Activated naive CD8-positive, alpha-beta T cell treated with anti-CD3 and anti-CD28 coated beads, Interleukin-2, amount 10 ng/mL, durations not matched to agents 7 days and 5 days (primary cell): ENCODE results near the gene COX10. TPM values are rescaled to one million over a fixed set of nuclear protein-coding genes. Genes with fewer than 3 reads are reported as not detected.

ENCODE experiments used
- ATAC-seq: fragments of 150-1000 bp; cut with Tn5 transposase; one replicate; pipeline ENCODE4 v1.10.0; 2021; ENCODE audit warnings: low read depth, moderate library complexity
- POLR2A ChIA-PET: fragments of 350-600 bp; sonication (Branson Sonifier 250); formaldehyde crosslinking; loops from one replicate; lab custom pipeline; 2021; ENCODE audit warnings: antibody characterized with exemption; lab: Charles Lee
- DNase-seq: peaks from one replicate; pipeline ENCODE4 v3.0.0; 2021
- H3K27ac Mint-ChIP-seq: one replicate; pipeline ENCODE4 v1.8.0; 2022; ENCODE audit warnings: mild to moderate bottlenecking, mixed read lengths
- H3K27me3 Mint-ChIP-seq: one replicate; pipeline ENCODE4 v1.8.0; 2022; ENCODE audit warnings: mild to moderate bottlenecking, moderate library complexity, mixed read lengths
- H3K36me3 Mint-ChIP-seq: one replicate; pipeline ENCODE4 v1.8.0; 2021; ENCODE audit warnings: mild to moderate bottlenecking, mixed read lengths
- H3K4me1 Mint-ChIP-seq: one replicate; pipeline ENCODE4 v1.8.0; 2021; ENCODE audit warnings: mixed read lengths
- H3K4me3 Mint-ChIP-seq: one replicate; pipeline ENCODE4 v1.8.0; 2022; ENCODE audit warnings: mild to moderate bottlenecking, moderate library complexity, mixed read lengths
- H3K9me3 Mint-ChIP-seq: one replicate; pipeline ENCODE4 v1.8.0; 2021; ENCODE audit warnings: mixed read lengths
- total RNA-seq, 2 experiments: library from RNA; stranded (reverse); gene quantifications; one replicate each; pipeline ENCODE4 v1.2.3, GENCODE V29; 2021

COX10 gene
- total RNA-seq, 2 experiments from 2014 or later: 17.1 to 19.8 TPM

DNA sequence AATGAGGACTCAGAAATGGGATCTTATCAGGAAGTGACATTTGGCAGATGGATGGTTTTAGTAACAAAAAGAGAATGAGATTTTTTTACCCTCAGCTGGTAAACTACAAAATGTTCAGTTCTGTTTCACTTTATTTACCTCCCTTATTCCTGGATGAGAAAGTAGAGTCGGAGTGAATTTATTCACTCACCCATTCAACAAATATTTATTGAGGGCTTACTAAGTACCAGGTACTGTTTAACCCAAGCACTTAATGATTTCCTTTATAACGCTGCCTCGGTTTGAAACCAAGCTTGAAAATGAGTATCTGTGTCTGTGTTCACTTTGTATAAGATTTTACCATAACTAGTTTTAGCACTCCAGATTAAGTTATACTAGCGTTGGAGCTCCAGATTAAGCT is 129.3 kb downstream of the COX10 start:
- Mint-ChIP-seq H3K4me1 (peaks cover 84% of the 10 kb centered on the region), H3K36me3 (peaks cover 27% of the 10 kb centered on the region), H3K27me3 (no peaks in the 10 kb centered on the region), H3K27ac (peak overlapping the region; percentile 91), H3K4me3 (peak overlapping the region; percentile 71), H3K9me3 (no peaks in the 10 kb centered on the region)
- no peak for ATAC-seq
- POLR2A ChIA-PET: interaction anchor here (1.4 to 5.3 kb wide), 2 partner anchors 99 to 103 kb away, joined by 4 to 44 read pairs; partner anchors contain the start of gene HS3ST3B1
- DNase-seq: no peak

DNA sequence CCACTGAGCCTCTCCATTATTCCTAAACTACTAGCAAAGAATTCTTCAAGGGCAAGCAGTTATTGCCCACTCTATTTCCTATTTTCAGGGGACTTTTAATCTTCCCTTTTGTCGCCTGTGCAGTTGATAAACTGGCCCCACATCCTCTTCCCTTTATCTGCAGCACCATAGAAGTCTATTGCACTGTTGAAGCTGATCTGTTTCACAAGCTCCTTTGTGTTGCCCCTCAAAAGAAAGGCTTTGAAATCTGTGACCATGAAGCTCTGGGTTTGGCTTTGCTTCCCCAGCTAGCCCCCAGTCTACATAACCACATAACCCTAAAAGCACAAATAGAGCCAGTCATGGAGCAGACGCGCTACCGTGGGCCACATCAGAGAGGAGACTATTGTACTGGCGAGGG is 130.3 kb downstream of the COX10 start:
- DNase-seq: no peak
- Mint-ChIP-seq H3K9me3 (no peaks in the 10 kb centered on the region), H3K4me3 (peak overlapping the region; percentile 71), H3K4me1 (peaks cover 91% of the 10 kb centered on the region), H3K27me3 (no peaks in the 10 kb centered on the region), H3K36me3 (peaks cover 29% of the 10 kb centered on the region), H3K27ac (peak overlapping the region; percentile 91)
- POLR2A ChIA-PET: interaction anchor here (0.6 to 5.3 kb wide), 4 partner anchors 102 to 606 kb away, joined by 3 to 44 read pairs (median 9); partner anchors contain the start of genes COX10 and HS3ST3B1
- ATAC-seq: peak; percentile 5

- DNase-seq: no peak
- H3K4me1 Mint-ChIP-seq: peaks cover 92% of the 10 kb centered on the region
- peaks cover 32% of the 10 kb centered on the region for H3K36me3 Mint-ChIP-seq
- POLR2A ChIA-PET: interaction anchor here (1.1 to 5.3 kb wide), 3 partner anchors 101 to 228 kb away, joined by 3 to 44 read pairs (median 13); partner anchors contain the start of genes COX10 and HS3ST3B1
- H3K9me3 Mint-ChIP-seq: no peaks in the 10 kb centered on the region
- H3K4me3 Mint-ChIP-seq: peak overlapping the region; percentile 75
- no peak for ATAC-seq
- peak overlapping the region; percentile 96 for H3K27ac Mint-ChIP-seq
- H3K27me3 Mint-ChIP-seq: no peaks in the 10 kb centered on the region
Observed at GRCh38 chr17:14200354-14200753, 131.1 kb downstream of the COX10 start.

- ATAC-seq (peak; percentile 61), DNase-seq (peak; percentile 48)
- Mint-ChIP-seq H3K4me3 (peak overlapping the region; percentile 75), H3K4me1 (peaks cover 88% of the 10 kb centered on the region), H3K36me3 (peaks cover 26% of the 10 kb centered on the region), H3K27ac (peak overlapping the region; percentile 96), H3K27me3 (no peaks in the 10 kb centered on the region), H3K9me3 (no peaks in the 10 kb centered on the region)
- POLR2A ChIA-PET: interaction anchor here (0.9 to 3.0 kb wide), 2 partner anchors 100 to 132 kb away, joined by 5 to 13 read pairs; partner anchors contain the start of genes COX10 and HS3ST3B1
Observed at GRCh38 chr17:14201021-14201987, 132.0 kb downstream of the COX10 start.

DNA sequence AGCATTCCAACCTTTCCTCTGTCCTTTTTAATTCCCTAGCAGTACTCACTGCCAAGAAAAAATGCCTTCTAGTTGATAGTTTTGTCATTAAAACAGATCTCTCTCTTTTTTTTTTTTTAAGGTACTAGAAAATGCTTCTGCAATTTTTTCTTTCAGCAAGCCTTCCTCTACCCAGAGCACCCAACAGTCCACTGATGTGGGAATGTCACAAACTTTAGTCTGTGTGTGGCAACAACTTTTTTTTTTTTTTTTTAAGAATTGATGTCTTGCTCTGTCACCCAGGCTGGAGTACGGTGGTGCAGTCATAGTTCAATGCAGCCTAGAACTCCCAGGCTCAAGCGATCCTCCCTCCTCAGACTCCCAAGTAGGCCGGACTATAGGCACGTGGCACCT is 132.7 kb downstream of the COX10 start:
- no peak for ATAC-seq
- POLR2A ChIA-PET: interaction anchor here (3.0 kb wide), 1 partner anchor 133 kb away, joined by 13 read pairs; the partner anchor contains the start of gene COX10
- Mint-ChIP-seq H3K4me1 (peaks cover 81% of the 10 kb centered on the region), H3K27me3 (no peaks in the 10 kb centered on the region), H3K27ac (peak overlapping the region; percentile 96), H3K4me3 (peak overlapping the region; percentile 75), H3K36me3 (peaks cover 24% of the 10 kb centered on the region), H3K9me3 (no peaks in the 10 kb centered on the region)
- no peak for DNase-seq

- H3K4me3 Mint-ChIP-seq: peak overlapping the region; percentile 75
- DNase-seq (no peak), ATAC-seq (no peak)
- peaks cover 27% of the 10 kb centered on the region for H3K36me3 Mint-ChIP-seq
- POLR2A ChIA-PET: interaction anchor here (1.2 to 1.5 kb wide), 2 partner anchors 98 to 99 kb away, joined by 3 to 7 read pairs; partner anchors contain the start of gene HS3ST3B1
- peak overlapping the region; percentile 96 for H3K27ac Mint-ChIP-seq
- H3K27me3 Mint-ChIP-seq: no peaks in the 10 kb centered on the region
- H3K9me3 Mint-ChIP-seq: no peaks in the 10 kb centered on the region
- peaks cover 78% of the 10 kb centered on the region for H3K4me1 Mint-ChIP-seq
Observed at GRCh38 chr17:14202388-14203166, 133.3 kb downstream of the COX10 start.

GRCh38 chr17:14203388-14203787 is 134.1 kb downstream of the COX10 start:
- ATAC-seq (peak; percentile 48), DNase-seq (no peak)
- H3K27me3 Mint-ChIP-seq: no peaks in the 10 kb centered on the region
- H3K27ac Mint-ChIP-seq: peak overlapping the region; percentile 65
- no peaks in the 10 kb centered on the region for H3K9me3 Mint-ChIP-seq
- H3K4me3 Mint-ChIP-seq: no peak overlapping the region
- peaks cover 25% of the 10 kb centered on the region for H3K36me3 Mint-ChIP-seq
- peaks cover 74% of the 10 kb centered on the region for H3K4me1 Mint-ChIP-seq
- POLR2A ChIA-PET: interaction anchor here (1.2 to 1.5 kb wide), 2 partner anchors 97 to 99 kb away, joined by 3 to 7 read pairs; partner anchors contain the start of gene HS3ST3B1

GRCh38 chr17:14204084-14204483 is 134.8 kb downstream of the COX10 start:
- no peaks in the 10 kb centered on the region for H3K27me3 Mint-ChIP-seq
- H3K4me1 Mint-ChIP-seq: peaks cover 67% of the 10 kb centered on the region
- no peaks in the 10 kb centered on the region for H3K9me3 Mint-ChIP-seq
- DNase-seq (no peak), ATAC-seq (no peak)
- no peak overlapping the region for H3K4me3 Mint-ChIP-seq
- POLR2A ChIA-PET: interaction anchor here (1.2 to 1.5 kb wide), 2 partner anchors 97 to 98 kb away, joined by 3 to 7 read pairs; partner anchors contain the start of gene HS3ST3B1
- H3K27ac Mint-ChIP-seq: peak overlapping the region; percentile 55
- peaks cover 20% of the 10 kb centered on the region for H3K36me3 Mint-ChIP-seq

GRCh38 chr17:14204546-14204945 is 135.2 kb downstream of the COX10 start:
- Mint-ChIP-seq H3K4me1 (peaks cover 62% of the 10 kb centered on the region), H3K4me3 (no peak overlapping the region), H3K9me3 (no peaks in the 10 kb centered on the region), H3K27ac (peak overlapping the region; percentile 55), H3K36me3 (peaks cover 20% of the 10 kb centered on the region), H3K27me3 (no peaks in the 10 kb centered on the region)
- POLR2A ChIA-PET: no interaction called here
- ATAC-seq (no peak), DNase-seq (no peak)

GRCh38 chr17:14205380-14205779 is 136.1 kb downstream of the COX10 start:
- Mint-ChIP-seq H3K27me3 (no peaks in the 10 kb centered on the region), H3K9me3 (no peaks in the 10 kb centered on the region), H3K36me3 (peaks cover 23% of the 10 kb centered on the region), H3K4me1 (peaks cover 54% of the 10 kb centered on the region), H3K4me3 (peak overlapping the region; percentile 30), H3K27ac (peak overlapping the region; percentile 27)
- ATAC-seq (no peak), DNase-seq (no peak)
- POLR2A ChIA-PET: interaction anchor here (0.7 to 3.1 kb wide), 2 partner anchors 96 to 146 kb away, joined by 3 to 11 read pairs; partner anchors contain the start of gene HS3ST3B1

DNA sequence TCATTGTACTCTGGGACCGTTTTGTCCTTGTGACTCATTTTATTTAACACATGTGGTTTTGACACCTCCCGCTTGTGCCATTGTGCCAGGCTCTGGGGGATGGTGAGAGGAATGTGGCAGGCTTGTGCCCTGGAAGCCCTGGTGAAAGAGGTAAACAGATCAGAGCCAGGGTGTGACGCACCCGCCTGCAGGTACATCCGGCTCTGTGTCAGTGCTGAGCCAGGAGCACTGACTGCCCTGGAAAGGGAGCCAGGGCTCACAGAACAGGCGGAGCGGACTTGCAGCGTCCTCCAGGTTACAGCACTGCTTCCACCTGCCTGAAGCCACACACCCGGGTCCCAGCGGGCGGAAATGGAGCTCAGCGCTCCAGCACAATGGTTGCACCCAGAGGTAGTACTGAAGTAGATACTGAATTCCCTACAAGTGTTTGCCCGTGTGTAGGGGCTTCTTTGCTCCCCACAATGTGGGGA is 136.7 kb downstream of the COX10 start:
- no peaks in the 10 kb centered on the region for H3K9me3 Mint-ChIP-seq
- POLR2A ChIA-PET: interaction anchor here (0.7 to 3.1 kb wide), 2 partner anchors 95 to 146 kb away, joined by 3 to 11 read pairs; partner anchors contain the start of gene HS3ST3B1
- H3K4me3 Mint-ChIP-seq: peak overlapping the region; percentile 30
- H3K36me3 Mint-ChIP-seq: peaks cover 28% of the 10 kb centered on the region
- no peak overlapping the region for H3K27ac Mint-ChIP-seq
- H3K27me3 Mint-ChIP-seq: no peaks in the 10 kb centered on the region
- peaks cover 47% of the 10 kb centered on the region for H3K4me1 Mint-ChIP-seq
- DNase-seq (no peak), ATAC-seq (peak; percentile 25)

GRCh38 chr17:14206891-14207290 is 137.6 kb downstream of the COX10 start:
- Mint-ChIP-seq H3K27ac (no peak overlapping the region), H3K4me3 (no peak overlapping the region), H3K4me1 (peaks cover 39% of the 10 kb centered on the region), H3K9me3 (no peaks in the 10 kb centered on the region), H3K36me3 (peaks cover 35% of the 10 kb centered on the region), H3K27me3 (no peaks in the 10 kb centered on the region)
- POLR2A ChIA-PET: interaction anchor here (3.1 kb wide), 1 partner anchor 94 kb away, joined by 11 read pairs; the partner anchor contains the start of gene HS3ST3B1
- no peak for ATAC-seq
- DNase-seq: no peak
